Endodermal cell (in vitro differentiated cells): ENCODE results near the gene MED13L. TPM values are rescaled to one million over a fixed set of nuclear protein-coding genes. Genes with fewer than 3 reads are reported as not detected.

Experiments
- DNase-seq: peaks from one replicate; pipeline ENCODE4 v3.0.0-alpha.2; 2017
- H3K27ac ChIP-seq: 2 replicates; pipeline ENCODE4 v1.5.1; 2013; ENCODE audit warnings: mild to moderate bottlenecking, low read depth, low read length, moderate library complexity
- H3K27me3 ChIP-seq: 2 replicates; pipeline ENCODE4 v1.6.1; 2013; ENCODE audit warnings: mild to moderate bottlenecking, low read length, moderate library complexity; ENCODE audit not compliant: insufficient read depth, control insufficient read depth, poor library complexity, severe bottlenecking
- H3K36me3 ChIP-seq: 2 replicates; pipeline ENCODE4 v1.7.0; 2013; ENCODE audit warnings: mild to moderate bottlenecking, low read length, moderate library complexity; ENCODE audit not compliant: control insufficient read depth, insufficient read depth
- H3K4me1 ChIP-seq: one replicate; pipeline ENCODE4 v1.7.0; 2013; ENCODE audit warnings: low read length; ENCODE audit not compliant: control insufficient read depth, insufficient read depth
- H3K4me3 ChIP-seq: 2 replicates; pipeline ENCODE4 v1.5.1; 2013; ENCODE audit warnings: mild to moderate bottlenecking, low read length, moderate library complexity
- H3K9ac ChIP-seq: 2 replicates; pipeline ENCODE4 v1.6.1; 2013; ENCODE audit warnings: mild to moderate bottlenecking, low read length, moderate library complexity; ENCODE audit not compliant: poor library complexity, severe bottlenecking; ENCODE audit errors: extremely low read depth
- H3K9me3 ChIP-seq: 2 replicates; pipeline ENCODE4 v1.6.1; 2013; ENCODE audit warnings: mild to moderate bottlenecking, low read length, moderate library complexity; ENCODE audit not compliant: control insufficient read depth
- H3K27ac Mint-ChIP-seq: 2 replicates; pipeline ENCODE4 v1.8.0; 2020; ENCODE audit warnings: mixed read lengths
- H3K27me3 Mint-ChIP-seq: 2 replicates; pipeline ENCODE4 v1.8.0; 2021; ENCODE audit warnings: mild to moderate bottlenecking, mixed read lengths; ENCODE audit not compliant: insufficient read depth
- H3K36me3 Mint-ChIP-seq: 2 replicates; pipeline ENCODE4 v1.8.0; 2020; ENCODE audit warnings: low read depth, mixed read lengths
- H3K4me1 Mint-ChIP-seq: 2 replicates; pipeline ENCODE4 v1.8.0; 2020; ENCODE audit warnings: mixed read lengths
- H3K4me3 Mint-ChIP-seq: 2 replicates; pipeline ENCODE4 v1.8.0; 2020; ENCODE audit warnings: mild to moderate bottlenecking, moderate library complexity, mixed read lengths
- H3K9me3 Mint-ChIP-seq: 2 replicates; pipeline ENCODE4 v1.8.0; 2020; ENCODE audit warnings: mild to moderate bottlenecking, mixed read lengths
- CTCF ChIP-seq: fragments of 200-600 bp; sonication (generic); conservative IDR thresholded peaks from 2 replicates; pipeline ENCODE4 v1.5.0; 2021; ENCODE audit warnings: antibody characterized with exemption, mild to moderate bottlenecking
- WGBS, 2 experiments: methylation state at CpG; one replicate each; pipeline versions ENCODE4 v1.1.5 to v1.1.7; 2013; ENCODE audit warnings: missing lambda C conversion rate in 2 of 2, mixed read lengths in 1 of 2; ENCODE audit not compliant: insufficient coverage in 1 of 2, insufficient read length in 1 of 2; 5-methylcytosine and 5-hydroxymethylcytosine counted together
- total RNA-seq, 2 donors: library from RNA; stranded (reverse); fragmentation: NEBNext Ultra II Directional in 1 of 2; extraction: Animal tissue kit (Norgen Biotek cat#: 25700) in 1 of 2; gene quantifications; 2 replicates in 1 of 2; 3 replicates in 1 of 2; pipeline ENCODE4 v1.2.1, GENCODE V29; 2021

Gene MED13L
- total RNA-seq, 2 donors from 2014 or later = 101 to 111 TPM

- H3K9me3 Mint-ChIP-seq = no peaks in the 10 kb centered on the region
- Histone ChIP-seq H3K36me3 (no peaks in the 10 kb centered on the region), H3K27ac (no peak overlapping the region), H3K9me3 (no peaks in the 10 kb centered on the region), H3K4me3 (peak overlapping the region; percentile 65), H3K27me3 (no peaks in the 10 kb centered on the region), H3K4me1 (peaks cover 7% of the 10 kb centered on the region), H3K9ac (no peak overlapping the region)
- no peaks in the 10 kb centered on the region for H3K27me3 Mint-ChIP-seq
- H3K36me3 Mint-ChIP-seq = no peaks in the 10 kb centered on the region
- H3K4me1 Mint-ChIP-seq = peaks cover 53% of the 10 kb centered on the region
- H3K27ac Mint-ChIP-seq = peak overlapping the region; percentile 31
- DNase-seq = no peak
- TF ChIP-seq CTCF = no peak
- no peak overlapping the region for H3K4me3 Mint-ChIP-seq
Measured at GRCh38 chr12:116183741-116184141, 93.8 kb downstream of the MED13L start.

GRCh38 chr12:116182359-116183063, 95.0 kb downstream of the MED13L start:
- TF ChIP-seq CTCF = no peak
- no peak overlapping the region for H3K27ac ChIP-seq
- no peaks in the 10 kb centered on the region for H3K36me3 ChIP-seq
- no peaks in the 10 kb centered on the region for H3K27me3 ChIP-seq
- DNase-seq = peak; percentile 62
- Mint-ChIP-seq H3K9me3 (no peaks in the 10 kb centered on the region), H3K27ac (peak overlapping the region; percentile 4), H3K36me3 (no peaks in the 10 kb centered on the region), H3K4me3 (peak overlapping the region; percentile 3), H3K4me1 (peaks cover 46% of the 10 kb centered on the region), H3K27me3 (no peaks in the 10 kb centered on the region)
- peak overlapping the region; percentile 65 for H3K4me3 ChIP-seq
- peaks cover 7% of the 10 kb centered on the region for H3K4me1 ChIP-seq
- WGBS, 2 experiments = 51 to 63% methylated on average over 1 of the region's 1 CpG
- no peaks in the 10 kb centered on the region for H3K9me3 ChIP-seq
- no peak overlapping the region for H3K9ac ChIP-seq

GRCh38 chr12:116180448-116180847, 97.0 kb downstream of the MED13L start:
- no peak for DNase-seq
- H3K4me3 ChIP-seq = no peak overlapping the region
- peaks cover 7% of the 10 kb centered on the region for H3K4me1 ChIP-seq
- H3K36me3 ChIP-seq = no peaks in the 10 kb centered on the region
- no peaks in the 10 kb centered on the region for H3K9me3 ChIP-seq
- peaks cover 48% of the 10 kb centered on the region for H3K4me1 Mint-ChIP-seq
- WGBS, 2 experiments = 89% methylated on average over 3 of the region's 3 CpGs; no CpG with 5 or more reads in 1 of the 2 experiments
- H3K27ac Mint-ChIP-seq = no peak overlapping the region
- no peaks in the 10 kb centered on the region for H3K9me3 Mint-ChIP-seq
- TF ChIP-seq CTCF = no peak
- H3K27ac ChIP-seq = no peak overlapping the region
- no peak overlapping the region for H3K9ac ChIP-seq
- no peaks in the 10 kb centered on the region for H3K36me3 Mint-ChIP-seq
- H3K27me3 Mint-ChIP-seq = no peaks in the 10 kb centered on the region
- H3K4me3 Mint-ChIP-seq = no peak overlapping the region
- H3K27me3 ChIP-seq = no peaks in the 10 kb centered on the region
